GM19467 (cell line): ENCODE results near the gene SOX6.

Source experiments
- ATAC-seq: cut with Tn5 transposase; IDR thresholded peaks from one replicate; pipeline ENCODE4 v1.9.1; 2021; ENCODE audit warnings: mild to moderate bottlenecking, moderate library complexity; ENCODE audit not compliant: unreplicated experiment

SOX6 gene

DNA sequence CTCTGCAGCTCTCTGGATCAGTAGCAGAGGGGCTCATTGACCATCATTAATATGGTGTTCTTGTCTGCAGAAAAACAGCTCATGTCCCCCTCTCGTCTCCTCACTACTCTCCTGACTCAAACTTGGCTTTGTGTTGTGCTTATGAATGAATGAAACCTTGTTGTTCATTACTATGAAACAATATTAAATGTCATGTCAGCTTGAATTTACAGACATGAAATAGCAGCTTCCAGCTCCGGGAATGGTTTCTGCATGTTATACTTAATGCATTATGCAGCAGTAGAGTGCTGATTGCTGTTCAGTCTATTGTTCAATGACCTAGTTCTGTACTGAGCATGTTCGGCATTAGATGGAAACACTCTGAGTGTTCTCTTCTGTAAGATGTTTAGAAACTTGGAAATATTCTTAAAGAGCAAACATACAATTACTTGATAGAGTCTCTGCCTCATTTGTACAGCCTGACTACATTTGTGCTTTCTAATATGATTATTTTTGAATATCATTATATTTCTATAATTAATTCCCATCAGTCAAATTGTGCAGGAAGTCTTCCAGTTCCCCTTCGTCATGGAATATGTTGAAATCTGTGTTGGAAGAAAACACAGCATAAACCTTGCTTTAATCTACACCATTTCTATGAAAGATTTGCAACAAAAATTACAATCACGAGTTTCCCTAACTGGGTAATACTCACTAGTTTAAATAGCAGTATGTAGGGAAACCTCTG lies 340.4 kb downstream of the SOX6 start:
- no peak for ATAC-seq

DNA sequence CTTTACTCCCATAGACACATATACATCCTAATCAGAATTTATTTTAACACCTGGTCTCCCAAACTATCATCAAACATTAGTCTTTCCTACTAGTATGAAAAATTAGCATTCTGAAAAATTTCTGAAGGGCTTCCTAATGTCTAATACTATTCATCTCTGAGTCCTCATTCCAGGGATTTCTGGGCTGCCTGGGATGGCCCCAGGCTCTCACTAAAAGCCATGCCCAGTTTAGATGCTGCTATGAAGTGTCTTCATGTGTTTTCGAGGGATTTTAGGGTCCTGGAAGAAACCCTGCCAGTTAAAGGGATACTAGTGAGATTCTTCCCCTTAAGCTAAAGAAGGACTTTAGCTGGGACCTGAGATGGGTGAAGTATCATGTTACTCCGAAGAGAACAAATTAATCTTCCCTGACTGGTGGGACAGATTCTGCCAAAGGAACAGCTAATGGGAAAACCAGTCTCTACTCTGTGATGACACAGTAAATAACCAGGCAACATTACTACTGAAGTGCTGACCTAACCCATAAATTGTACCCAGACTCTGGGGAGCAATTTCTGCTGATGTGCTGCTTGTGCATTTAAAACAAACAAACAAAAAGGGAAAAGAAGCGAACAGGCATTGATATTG lies 342.6 kb downstream of the SOX6 start:
- no peak for ATAC-seq

DNA sequence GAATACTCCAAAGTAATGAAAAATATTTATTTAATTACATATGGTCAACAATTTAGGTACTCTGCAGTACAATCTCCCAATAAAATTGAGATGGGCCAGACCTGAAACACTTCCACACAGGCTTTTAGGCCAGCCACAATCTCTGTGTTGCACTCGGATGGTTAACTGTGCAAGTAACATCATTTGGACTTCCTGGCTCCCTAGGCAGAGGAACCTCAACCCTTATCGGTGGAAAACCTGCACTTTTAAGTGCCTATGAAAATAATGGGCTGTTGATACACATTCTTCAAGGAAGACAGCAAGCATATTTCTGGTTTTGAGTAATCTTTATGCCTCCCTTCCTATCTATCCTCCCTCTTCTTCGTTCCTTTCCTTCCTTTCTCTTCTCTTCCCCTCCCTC lies 343.1 kb downstream of the SOX6 start:
- no peak for ATAC-seq

DNA sequence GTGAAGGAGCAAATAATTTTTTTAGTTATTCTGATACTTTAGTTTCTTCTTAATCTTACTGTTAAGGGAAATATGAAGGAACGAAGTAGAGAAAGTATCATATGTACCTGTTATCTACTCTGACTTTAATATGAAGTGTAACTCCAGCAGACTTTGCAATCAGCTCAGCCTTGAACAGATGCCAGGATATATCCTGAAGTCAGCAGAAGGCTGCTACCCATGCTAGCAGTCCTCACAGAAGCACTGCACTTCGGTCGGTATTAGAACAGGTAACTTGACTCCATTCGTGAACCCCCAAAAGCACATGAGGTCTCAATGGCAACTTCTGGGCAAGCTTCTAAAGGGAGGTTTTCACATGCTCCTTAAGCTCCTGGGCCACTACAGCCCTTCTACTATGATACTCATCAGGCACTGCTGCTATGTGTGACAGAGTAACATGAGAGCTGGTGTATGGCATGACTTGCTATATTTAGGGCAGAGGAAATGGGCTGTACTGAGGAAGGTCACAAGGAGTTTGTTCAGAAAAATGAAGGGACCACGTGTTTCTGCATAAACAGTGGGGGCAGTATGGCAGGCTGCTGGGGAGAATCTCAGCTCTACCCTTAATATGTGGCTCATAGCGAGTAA lies 344.1 kb downstream of the SOX6 start:
- no peak for ATAC-seq

DNA sequence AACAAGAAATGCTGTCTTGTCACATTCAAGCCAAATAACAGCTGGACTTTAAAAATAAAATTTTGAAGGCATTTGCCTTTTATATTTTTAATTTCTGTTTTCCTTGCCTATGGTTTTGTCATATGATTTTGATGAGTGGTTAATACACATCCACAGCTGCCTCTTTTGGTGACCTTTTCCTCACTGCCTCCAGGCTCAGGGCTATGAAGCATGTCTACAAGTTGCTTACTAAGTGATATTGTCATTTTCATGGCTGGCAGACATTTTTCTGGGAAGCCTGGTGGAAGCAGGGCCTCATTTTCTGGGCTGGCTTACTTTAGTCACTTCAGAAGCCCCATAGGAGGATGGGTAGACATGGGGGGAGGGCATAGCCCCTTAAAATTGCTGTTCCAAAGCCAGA lies 344.9 kb downstream of the SOX6 start:
- ATAC-seq = no peak

DNA sequence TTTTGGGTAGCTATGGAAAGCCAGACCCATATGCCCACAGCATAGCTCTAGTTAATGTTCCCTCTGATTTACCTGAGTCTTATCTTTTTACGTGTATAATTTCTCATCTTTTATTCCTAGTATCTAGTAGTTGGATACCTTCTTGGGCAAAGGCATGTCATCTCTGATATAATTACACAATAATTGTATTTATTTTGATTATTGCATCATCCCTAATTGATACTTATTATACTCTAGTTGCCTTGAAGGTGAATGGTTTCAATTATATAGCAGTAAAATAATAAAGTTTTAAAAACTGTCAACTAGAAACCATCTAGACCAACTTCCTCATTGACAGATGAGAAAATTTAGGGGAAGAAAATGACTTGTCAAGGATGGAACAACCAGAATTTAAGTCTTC lies 347.3 kb downstream of the SOX6 start:
- ATAC-seq = no peak

DNA sequence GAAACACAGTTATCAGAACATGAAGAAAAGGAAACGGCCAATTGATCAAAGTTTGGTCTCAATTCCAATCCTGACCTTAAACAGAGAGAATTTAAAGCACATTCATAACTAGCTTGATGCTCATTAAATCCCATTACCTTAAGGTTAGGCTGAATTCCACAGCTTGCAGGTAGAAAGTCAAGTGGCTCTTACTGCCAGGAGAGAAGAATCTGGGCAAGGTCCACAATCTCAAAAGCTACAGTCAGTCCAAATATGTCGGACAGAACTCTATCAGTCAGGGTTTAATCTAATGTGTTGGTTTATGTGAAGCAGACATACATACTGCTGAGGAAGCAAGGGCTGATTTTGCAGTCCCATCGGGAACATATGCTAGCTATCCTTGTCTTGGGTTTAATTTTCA lies 348.8 kb downstream of the SOX6 start:
- ATAC-seq = no peak

DNA sequence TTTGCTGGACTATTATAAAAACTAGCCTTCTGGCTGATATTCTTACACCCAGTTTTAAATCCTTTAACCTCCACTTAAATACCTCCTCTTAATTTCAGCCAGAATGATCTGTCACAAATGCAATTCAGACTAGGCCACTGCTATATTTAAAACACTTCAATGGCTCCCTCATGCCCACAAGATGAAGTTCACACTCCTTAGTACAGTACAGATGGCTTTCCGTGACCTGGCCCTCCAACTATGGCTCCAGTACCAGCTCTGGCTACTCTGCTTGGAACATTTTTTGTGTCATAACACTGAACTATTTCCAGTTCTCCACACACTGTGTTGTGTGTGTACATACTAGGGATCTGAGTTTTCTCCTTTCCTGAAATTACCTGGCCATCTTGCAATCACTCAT lies 353.4 kb downstream of the SOX6 start:
- no peak for ATAC-seq

DNA sequence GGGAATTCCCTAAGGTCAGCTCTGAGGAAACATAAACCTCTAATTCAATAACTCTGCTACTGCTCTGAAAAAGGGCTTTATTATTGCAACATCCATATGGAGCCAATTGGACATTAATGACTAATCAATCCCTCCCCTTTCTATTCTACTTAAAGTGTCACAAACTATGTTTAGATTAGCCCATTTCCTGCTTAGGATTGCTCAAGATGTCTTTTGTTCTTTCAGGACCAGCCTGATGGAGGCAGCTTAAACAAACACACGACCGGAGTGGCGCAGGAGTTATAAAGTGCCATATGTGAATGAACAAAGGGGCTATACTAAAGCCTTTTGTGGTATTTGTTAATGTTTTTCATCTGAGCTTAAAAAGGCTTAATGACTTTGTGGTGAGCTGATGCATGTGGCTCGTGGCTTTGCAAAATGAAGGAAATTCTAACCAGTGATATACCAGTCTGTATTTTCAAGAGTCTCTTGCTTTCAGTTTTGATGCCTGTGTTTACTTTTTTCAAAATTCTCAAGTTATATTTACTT lies 354.4 kb downstream of the SOX6 start:
- no peak for ATAC-seq

DNA sequence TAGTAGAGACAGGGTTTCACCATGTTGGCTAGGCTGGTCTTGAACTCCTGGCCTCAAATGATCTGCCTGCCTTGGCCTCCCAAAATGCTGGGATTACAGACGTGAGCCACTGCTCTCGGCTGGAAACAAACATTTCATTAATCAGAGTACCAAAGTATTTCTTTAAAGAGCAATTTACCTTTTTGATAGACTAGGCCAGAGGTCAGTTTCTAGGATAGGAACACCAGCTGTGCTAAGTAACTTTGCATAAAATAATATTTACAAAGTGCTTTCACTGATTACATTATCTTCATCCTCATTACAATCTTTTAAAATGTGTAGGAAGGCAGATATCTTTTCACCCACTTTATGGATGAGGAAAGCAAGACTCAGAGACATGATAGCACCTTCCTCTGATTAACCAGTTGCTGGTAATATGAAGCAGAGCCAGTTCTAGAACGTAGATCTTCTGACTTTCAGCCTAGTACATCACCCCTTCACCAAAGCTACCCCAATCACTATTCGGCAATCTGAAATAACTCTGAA lies 355.2 kb downstream of the SOX6 start:
- no peak for ATAC-seq

DNA sequence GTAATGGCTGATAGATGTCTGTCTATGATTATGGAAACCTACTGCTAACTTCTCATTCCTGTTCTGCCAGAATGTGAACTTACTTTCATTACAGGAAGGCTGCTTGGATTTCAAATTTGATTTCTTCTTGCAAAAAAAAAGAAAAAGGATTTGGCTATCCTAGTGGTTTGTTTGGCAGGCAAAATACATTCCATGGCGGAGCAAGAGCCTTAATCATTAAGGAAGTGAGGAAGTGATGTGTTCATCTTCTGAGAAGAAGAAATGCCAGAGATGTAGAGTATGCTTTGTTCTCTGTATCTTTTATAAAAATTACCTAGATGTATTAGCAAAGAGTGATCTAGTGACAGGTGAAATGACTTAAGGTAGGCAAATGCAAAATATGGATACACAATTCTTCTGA lies 356.3 kb downstream of the SOX6 start:
- ATAC-seq = no peak

DNA sequence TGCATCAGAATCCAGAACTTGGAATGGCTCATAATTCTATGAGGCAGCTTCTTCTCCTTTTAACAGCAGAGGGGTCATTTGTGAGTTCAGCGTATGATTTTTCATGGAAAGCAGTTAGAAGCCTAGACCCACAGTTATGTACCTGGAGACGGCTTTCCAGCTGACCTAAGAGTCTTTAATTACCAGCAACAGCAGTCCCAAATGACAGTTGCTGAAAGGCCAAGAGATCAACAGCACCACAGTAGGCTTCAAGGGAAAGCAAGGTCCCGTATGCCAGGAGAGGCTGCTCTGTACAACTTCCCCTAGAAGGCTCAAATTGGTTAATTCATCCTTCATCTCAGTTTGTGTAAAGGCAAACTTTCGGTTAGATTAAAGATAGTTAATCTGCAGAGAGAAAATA lies 363.0 kb downstream of the SOX6 start:
- no peak for ATAC-seq

DNA sequence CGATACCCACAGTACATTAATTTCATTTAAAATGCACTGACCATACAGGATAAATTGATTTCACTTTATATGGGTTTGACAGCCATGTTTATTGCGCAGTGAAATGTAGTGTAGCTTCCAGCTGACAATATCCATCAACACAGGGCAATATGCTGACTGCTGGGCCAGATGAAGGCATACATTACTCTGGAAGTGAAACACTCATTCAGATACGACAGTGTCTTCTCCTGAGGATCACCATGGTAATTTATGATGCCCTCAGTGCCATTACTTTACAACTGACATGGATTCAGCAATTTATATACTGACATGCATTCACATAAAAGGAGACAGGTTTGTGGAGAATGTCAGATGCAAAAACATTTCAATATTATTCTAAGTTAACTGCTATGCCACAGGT lies 365.1 kb downstream of the SOX6 start:
- no peak for ATAC-seq

DNA sequence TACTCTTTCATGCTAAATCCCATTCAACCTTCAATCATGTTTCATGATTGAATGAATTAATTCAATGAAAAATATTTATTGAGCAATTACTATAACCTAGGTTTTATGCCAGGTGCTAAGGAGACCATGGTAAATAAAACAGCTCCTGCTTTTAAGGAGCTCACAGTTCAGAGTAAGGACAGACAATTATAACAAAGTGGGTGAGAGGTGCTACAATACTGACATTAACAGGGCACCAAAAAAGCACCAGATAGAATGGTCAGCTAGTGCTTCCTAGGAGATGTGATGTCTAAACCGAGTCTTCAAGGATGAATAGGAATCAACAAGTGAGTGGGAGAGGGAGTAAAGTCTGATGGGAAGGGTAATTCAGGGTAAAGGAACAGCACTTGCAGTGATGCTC lies 366.7 kb downstream of the SOX6 start:
- ATAC-seq = no peak

DNA sequence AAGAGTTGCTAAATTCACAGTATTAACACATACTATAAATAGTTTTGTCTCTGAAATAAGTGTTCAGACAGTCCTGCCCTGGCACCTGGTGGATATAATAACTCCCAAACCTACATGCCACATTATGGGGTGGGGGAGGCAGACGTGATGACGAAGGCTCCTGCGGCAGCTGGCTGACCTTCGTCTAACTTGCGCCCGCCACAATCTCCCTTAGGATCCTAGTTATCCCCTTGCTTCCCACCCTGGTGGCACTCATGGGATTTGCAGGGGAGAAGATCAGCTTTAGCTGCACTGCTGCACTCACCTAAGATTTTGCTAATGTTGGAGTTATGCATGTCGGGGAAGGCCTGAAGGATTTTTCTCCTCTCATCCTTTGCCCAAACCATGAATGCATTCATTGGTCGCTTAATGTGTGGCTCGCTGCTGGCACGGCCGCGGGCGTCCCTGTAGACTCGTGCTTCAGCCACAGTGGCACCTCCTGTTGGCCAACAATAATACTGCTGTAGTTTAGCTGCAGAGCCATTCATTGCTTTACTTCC lies 367.6 kb downstream of the SOX6 start:
- no peak for ATAC-seq

DNA sequence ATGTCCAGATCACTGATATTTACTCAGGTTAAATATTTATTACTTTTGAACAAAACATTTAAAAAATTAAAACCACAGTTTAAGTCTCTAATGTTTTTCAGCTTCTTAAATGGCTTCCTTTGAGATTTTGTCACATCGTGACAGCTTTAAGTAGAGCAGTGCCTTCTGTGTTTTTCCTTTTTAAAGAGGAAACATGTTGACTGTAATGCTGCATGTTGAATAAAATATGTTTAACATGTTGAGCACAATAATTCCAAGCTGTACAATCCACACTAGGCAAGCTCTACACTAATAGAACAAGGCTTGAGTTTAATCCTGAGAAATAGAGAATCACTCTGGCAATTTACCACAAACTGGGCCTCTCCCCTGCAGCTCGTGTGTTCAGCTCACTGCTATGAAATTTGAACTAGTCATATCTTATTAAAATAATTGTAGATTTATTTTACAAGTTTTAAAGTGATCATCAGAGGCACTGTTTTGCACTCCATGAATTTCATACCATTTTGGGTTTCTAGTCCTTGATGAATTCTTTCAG lies 368.3 kb downstream of the SOX6 start:
- ATAC-seq = no peak

DNA sequence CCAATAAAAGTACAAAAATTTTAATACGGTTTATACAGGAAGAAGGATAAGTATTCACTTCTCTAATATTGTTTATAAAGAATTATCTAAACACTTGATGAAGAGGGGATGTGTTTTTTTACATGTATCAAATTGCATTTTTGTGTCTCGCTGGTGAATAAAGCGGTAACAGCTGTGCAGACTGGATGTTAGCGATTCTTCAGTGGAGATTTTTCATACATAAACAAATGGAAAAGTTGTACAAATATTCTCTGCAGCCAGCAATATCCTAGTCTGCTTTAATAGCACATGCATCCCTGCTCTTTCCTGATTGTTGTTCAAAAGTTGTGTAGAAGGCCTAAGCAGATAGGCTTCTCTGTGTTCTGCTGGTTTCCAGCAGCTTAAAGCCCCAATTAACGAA lies 369.3 kb downstream of the SOX6 start:
- ATAC-seq = no peak

DNA sequence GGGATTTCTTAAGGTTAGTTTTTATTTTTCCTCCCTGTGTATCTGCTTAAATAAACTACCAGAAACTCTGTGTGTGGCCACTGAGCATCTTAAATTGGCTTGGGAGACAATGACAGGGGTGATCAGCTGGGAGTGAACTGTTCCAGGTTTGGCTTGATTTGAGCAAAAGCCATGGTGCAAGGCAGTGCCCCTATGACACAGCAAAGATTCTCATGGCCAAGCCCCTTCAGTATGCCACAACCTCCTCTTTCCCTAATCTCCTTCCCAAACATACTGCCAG lies 370.5 kb downstream of the SOX6 start:
- ATAC-seq = no peak

DNA sequence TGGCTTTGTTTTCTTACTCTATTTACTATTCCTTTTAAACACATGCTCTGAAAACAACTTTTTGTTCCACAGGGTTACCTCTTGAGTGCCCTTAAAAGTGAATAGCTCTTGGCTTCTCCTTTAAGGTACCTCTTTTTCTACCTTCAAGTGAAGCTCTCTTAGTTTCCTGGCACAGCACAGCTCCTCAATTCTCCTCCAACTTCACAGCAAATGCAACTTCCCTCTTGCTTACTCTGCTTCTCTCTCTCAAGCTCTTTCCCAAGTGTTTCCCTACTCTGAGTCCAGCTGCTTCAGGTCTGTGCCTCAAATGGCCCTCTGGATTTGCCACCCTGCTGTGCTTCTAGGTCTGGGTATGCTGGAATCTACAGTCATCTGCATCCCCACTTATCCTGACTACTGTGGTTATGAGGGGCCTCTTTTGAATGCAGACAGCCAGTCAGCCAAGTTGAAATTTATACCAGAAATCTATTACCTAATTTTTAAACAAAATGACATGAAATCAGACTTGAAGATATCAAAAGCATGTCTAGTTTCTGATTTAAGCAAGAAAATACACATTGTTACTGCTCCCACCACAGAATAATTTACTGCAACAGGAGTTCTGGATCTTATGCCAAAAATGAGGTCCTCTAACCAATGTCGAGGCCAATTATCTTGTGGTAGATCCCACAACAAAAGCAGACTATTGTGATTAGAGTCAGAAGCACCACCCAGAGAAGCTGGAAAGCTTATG lies 371.1 kb downstream of the SOX6 start:
- ATAC-seq = no peak

DNA sequence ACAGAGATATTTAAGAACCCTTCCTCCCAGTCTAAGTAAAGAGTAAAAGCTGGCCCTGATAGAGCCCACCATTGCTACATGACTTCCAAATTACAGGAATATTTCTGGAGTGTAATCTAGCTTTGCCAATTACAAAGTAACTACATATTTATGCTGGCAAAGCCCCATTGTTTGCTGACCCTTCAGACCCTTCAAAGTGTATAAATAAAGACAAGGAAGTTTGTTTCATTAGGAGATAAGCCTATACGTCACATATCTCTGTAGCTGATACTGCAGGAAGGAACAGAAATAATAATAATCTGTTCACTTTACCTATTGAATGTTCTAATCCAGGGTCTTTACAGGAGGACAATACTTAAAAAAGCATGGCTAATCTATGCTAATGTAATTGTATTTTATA lies 375.1 kb downstream of the SOX6 start:
- ATAC-seq = no peak

DNA sequence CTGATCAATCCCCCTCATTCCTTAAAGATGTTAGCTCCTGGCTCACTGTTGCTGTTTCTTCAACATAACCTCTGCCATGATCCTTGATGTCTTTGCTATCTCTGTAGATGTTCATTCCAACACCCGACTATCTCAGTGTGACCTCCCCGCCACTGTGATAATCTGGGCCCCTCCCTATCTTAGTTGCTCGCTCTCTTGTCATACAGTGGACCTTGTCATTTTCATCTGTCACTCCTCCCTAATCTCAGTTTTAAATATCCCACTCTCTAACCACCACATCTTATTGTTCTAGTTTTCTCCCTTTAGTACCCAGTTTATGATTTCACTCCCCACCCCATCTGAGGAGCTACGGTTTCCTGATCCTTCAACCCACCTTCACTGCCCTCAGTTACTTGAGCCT lies 379.2 kb downstream of the SOX6 start:
- ATAC-seq = no peak
